GM18858 (cell line): ENCODE measurements around the gene COX17.

ENCODE experiments used
- ATAC-seq: cut with Tn5 transposase; IDR thresholded peaks from one replicate; pipeline ENCODE4 v1.9.1; 2021; ENCODE audit not compliant: unreplicated experiment

The COX17 gene

DNA sequence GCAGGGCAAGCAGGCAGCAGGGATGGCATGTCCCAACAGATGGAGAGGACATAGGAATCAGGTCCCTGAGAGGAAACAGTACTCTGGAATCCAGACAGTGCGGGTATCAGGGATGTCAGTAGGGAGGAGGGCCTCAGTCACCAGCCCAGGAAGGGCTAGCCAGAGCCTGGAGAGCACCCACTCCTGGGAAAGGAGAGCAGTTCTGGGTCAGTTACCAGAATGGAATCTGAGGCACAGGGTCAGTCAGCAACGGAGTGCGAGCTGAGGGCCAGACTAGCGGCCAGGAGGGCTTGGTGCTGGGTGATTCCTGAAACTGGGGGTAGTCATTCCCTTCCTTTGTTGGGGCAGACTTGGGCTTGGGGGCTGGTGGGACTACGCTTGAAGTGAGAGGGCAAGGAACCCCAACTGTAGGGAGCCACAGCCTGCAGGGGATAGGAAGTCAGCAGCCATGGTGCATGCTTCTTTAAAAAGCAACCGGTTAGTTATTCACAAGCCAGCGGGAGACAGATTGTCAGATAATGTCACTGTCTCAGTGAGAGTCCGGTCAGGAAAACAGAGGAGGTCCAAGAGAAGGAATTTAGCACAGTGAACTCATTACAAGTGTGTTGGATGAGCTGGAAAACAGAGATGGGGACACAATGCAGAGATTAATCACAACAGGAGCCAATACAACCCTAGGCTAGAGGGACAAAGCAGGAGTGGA lies 51.6 kb downstream of the COX17 start:
- no peak for ATAC-seq

DNA sequence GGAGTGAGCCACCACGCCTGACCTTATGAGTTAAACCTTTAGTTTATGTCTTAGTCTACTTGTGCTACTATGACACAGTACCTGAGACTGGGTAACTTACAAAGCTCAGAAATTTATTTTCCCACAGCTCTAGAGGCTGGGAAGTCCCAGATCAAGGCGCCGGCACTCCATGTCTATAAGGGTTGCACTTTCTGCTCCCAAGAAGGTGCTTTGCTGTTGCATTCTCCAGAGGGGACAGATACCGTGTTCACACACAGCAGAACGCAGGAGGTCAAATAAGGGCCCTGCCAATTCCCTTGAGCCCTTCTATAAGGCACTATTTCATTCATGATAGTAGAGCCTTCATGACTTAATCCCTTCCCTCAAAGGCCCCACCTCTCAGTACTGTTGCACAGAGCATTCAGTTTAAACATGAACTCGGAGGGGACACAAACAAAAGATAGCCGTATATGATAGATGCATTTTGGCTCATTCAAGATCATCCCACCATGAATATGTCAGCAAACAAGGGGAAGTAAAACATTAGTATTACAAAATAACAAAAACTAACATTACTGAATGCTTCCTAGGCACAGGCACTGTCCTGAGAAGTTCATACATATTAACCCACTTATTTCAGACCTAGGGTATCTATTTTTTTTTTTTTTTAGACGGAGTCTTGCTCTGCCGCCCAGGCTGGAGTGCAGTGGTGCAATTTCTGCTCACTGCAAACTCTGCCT lies 53.0 kb downstream of the COX17 start:
- no peak for ATAC-seq

DNA sequence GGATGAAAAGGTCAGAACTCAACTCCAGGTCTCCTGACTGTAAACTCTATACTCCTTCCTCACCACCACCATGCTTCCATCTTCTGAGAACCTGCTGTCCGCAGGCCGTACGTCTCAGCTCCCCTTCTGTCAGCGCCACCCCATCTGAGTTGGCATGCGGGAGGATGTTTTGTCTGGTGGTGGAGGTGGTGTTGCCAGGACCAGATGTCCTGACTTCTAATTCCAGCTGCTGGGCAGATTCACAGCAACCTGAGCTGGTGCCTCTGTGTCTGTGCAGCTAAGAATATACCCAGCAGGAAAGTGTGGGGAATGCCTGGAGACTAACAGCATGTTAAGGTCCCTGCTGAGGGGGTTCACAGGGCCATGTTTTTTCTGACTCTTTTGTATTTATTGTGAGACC lies 56.3 kb downstream of the COX17 start:
- ATAC-seq, result no peak
